ENCODE data around the gene RNASEL. TPM values are rescaled to one million over a fixed set of nuclear protein-coding genes. Genes with fewer than 3 reads are reported as not detected.

RNASEL gene
- total RNA-seq, 1 donor from 2014 or later = 4.2 TPM

DNA sequence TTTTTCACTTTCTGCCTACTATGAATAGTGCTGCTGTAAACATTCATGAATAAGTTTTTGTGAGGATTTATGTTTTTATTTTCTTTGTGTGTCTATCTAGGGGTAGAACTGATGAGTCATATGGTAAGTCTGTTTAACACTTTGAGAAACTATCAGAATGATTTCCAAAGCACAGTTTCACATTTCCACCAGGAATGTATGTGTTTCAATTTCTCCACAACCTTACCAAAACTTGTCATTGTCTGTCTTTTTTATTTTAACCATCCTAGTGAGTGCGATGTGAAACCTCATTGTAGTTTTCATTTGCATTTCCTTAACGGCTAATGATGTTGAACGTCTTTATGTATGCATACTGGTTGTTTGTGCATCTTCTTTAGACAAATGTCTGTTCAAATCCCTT, 23.5 kb downstream of the RNASEL start:
- Mint-ChIP-seq H3K27ac (ENCODE audit: unreplicated experiment) (no peak overlapping the region), H3K9me3 (ENCODE audit: unreplicated experiment) (peaks cover 6% of the 10 kb centered on the region), H3K4me1 (ENCODE audit: unreplicated experiment) (no peaks in the 10 kb centered on the region), H3K36me3 (ENCODE audit: unreplicated experiment) (no peaks in the 10 kb centered on the region), H3K27me3 (ENCODE audit: unreplicated experiment) (no peaks in the 10 kb centered on the region), H3K4me3 (ENCODE audit: unreplicated experiment) (no peak overlapping the region)
- TF ChIP-seq, protein P1, sequence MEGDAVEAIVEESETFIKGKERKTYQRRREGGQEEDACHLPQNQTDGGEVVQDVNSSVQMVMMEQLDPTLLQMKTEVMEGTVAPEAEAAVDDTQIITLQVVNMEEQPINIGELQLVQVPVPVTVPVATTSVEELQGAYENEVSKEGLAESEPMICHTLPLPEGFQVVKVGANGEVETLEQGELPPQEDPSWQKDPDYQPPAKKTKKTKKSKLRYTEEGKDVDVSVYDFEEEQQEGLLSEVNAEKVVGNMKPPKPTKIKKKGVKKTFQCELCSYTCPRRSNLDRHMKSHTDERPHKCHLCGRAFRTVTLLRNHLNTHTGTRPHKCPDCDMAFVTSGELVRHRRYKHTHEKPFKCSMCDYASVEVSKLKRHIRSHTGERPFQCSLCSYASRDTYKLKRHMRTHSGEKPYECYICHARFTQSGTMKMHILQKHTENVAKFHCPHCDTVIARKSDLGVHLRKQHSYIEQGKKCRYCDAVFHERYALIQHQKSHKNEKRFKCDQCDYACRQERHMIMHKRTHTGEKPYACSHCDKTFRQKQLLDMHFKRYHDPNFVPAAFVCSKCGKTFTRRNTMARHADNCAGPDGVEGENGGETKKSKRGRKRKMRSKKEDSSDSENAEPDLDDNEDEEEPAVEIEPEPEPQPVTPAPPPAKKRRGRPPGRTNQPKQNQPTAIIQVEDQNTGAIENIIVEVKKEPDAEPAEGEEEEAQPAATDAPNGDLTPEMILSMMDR (IDR thresholded peaks at IDR 0.05) = no peak
- DNase-seq (ENCODE audit: extremely low spot score, unreplicated experiment) = no peak

DNA sequence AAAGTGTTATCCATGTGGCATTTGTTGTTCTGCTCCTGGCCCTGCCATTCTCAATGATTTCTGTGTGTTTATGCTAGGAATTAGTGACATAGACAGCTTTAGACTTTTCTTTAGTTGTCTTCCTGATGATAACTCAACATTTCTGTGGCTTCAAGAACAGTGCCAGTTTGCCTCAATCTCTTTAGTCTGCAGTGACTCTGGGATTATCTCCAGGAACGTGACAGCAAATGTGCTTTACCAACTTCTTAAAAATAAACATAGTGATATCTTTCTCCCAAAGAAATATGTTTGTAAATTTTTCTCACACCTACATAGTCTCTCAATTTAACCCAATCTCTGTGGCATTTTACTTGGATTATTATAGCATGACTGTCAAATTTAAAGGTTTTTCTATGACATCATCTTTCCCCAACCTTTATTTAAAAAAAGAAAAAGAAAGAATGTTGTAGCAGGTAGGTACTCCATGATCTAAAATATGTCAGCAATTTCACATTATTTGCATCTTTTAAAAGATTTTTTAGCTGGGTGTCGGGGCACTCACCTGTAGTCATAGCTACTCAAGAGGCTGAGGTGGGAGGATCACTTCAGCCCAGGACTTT, 24.6 kb downstream of the RNASEL start:
- no peaks in the 10 kb centered on the region for H3K27me3 Mint-ChIP-seq (ENCODE audit: unreplicated experiment)
- peaks cover 6% of the 10 kb centered on the region for H3K9me3 Mint-ChIP-seq (ENCODE audit: unreplicated experiment)
- no peak for DNase-seq (ENCODE audit: extremely low spot score, unreplicated experiment)
- H3K36me3 Mint-ChIP-seq (ENCODE audit: unreplicated experiment) = no peaks in the 10 kb centered on the region
- TF ChIP-seq, protein P1 (IDR thresholded peaks at IDR 0.05) = no peak
- no peak overlapping the region for H3K4me3 Mint-ChIP-seq (ENCODE audit: unreplicated experiment)
- no peak overlapping the region for H3K27ac Mint-ChIP-seq (ENCODE audit: unreplicated experiment)
- no peaks in the 10 kb centered on the region for H3K4me1 Mint-ChIP-seq (ENCODE audit: unreplicated experiment)

DNA sequence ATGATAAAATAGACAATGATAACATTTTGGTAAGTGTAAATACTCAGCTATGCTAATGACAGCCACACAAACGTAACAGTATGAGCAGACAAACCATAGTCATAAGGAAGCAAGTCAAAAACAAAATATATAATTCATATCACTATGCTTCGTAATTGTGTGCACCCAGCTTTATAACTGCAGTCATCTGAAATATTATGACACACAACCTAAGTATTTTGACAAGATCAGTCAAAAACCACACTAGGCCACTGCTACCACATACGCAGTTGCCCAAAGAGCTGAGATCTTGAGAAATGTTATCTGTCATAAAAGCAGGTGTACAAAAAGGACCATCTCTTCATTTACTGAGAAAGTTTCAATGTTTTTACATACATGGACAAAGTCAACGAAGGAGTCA, 26.0 kb downstream of the RNASEL start:
- H3K27ac Mint-ChIP-seq (ENCODE audit: unreplicated experiment) = no peak overlapping the region
- peaks cover 2% of the 10 kb centered on the region for H3K27me3 Mint-ChIP-seq (ENCODE audit: unreplicated experiment)
- no peaks in the 10 kb centered on the region for H3K36me3 Mint-ChIP-seq (ENCODE audit: unreplicated experiment)
- no peak overlapping the region for H3K4me3 Mint-ChIP-seq (ENCODE audit: unreplicated experiment)
- TF ChIP-seq, protein P1 (IDR thresholded peaks at IDR 0.05) = no peak
- no peak for DNase-seq (ENCODE audit: extremely low spot score, unreplicated experiment)
- no peaks in the 10 kb centered on the region for H3K4me1 Mint-ChIP-seq (ENCODE audit: unreplicated experiment)
- H3K9me3 Mint-ChIP-seq (ENCODE audit: unreplicated experiment) = peaks cover 6% of the 10 kb centered on the region

DNA sequence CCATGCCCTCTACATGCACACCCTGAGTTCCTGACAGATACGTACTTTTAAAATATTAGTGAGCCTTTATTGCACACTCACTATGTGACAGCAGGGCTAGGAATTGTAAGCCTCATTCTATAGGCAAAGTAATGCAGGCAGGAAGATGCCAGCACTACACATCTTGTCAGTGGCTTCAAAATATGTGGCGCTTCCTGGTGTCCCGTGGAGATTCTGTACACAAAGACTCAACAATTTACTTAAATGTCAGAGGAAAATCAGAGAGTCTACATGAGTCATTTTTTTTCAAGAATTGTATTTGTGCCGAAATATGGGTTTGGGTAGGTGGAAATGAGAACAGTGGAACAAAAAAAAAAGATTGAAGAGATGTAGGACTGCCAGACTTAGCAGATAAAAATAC, 27.6 kb downstream of the RNASEL start:
- Mint-ChIP-seq H3K4me3 (ENCODE audit: unreplicated experiment) (no peak overlapping the region), H3K27ac (ENCODE audit: unreplicated experiment) (no peak overlapping the region), H3K36me3 (ENCODE audit: unreplicated experiment) (no peaks in the 10 kb centered on the region), H3K27me3 (ENCODE audit: unreplicated experiment) (peaks cover 2% of the 10 kb centered on the region), H3K4me1 (ENCODE audit: unreplicated experiment) (no peaks in the 10 kb centered on the region), H3K9me3 (ENCODE audit: unreplicated experiment) (peaks cover 6% of the 10 kb centered on the region)
- no peak for DNase-seq (ENCODE audit: extremely low spot score, unreplicated experiment)
- TF ChIP-seq, protein P1 (IDR thresholded peaks at IDR 0.05) = no peak

DNA sequence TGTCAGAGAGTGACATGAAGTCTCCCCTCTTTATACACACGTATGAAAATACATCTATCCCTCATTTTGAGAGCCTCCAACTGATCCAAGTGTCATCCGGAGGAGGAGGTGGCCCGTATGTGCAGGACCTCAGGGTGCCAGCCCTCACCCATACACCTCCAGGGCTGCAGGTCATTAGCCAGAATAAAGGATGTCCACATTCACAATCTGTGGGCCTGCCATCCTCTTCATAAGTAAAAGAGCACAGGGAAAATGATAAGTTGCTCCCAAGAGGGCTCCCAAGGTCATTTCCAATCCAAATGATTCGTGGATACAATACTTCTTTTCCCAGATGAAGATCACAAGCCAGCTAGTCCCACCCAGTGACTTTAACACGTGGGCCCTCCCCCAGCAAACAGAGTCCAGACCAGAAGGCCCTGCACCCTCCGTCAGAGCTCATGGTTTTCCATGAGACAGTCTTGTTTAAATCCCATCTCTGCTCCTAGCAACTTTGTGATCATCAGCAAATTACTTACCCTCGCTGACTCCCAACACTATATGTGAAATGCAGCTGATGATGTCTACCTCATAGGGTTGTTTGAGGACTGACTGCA, 28.6 kb downstream of the RNASEL start:
- H3K4me3 Mint-ChIP-seq (ENCODE audit: unreplicated experiment) = no peak overlapping the region
- TF ChIP-seq, protein P1 (IDR thresholded peaks at IDR 0.05) = no peak
- H3K36me3 Mint-ChIP-seq (ENCODE audit: unreplicated experiment) = no peaks in the 10 kb centered on the region
- H3K27ac Mint-ChIP-seq (ENCODE audit: unreplicated experiment) = no peak overlapping the region
- peaks cover 2% of the 10 kb centered on the region for H3K27me3 Mint-ChIP-seq (ENCODE audit: unreplicated experiment)
- no peak for DNase-seq (ENCODE audit: extremely low spot score, unreplicated experiment)
- no peaks in the 10 kb centered on the region for H3K4me1 Mint-ChIP-seq (ENCODE audit: unreplicated experiment)
- H3K9me3 Mint-ChIP-seq (ENCODE audit: unreplicated experiment) = peaks cover 4% of the 10 kb centered on the region

Measured in osteocyte (in vitro differentiated cells).